ENCODE data around the gene MBTPS1.

The MBTPS1 gene

GRCh38 chr16:84059946-84060901, 56.5 kb downstream of the MBTPS1 start:
- no peak for DNase-seq (ENCODE audit: low read depth in 1 of 2, low spot score in 1 of 2)
- no peak for TF ChIP-seq JUND (IDR thresholded peaks at IDR 0.05; ENCODE audit: low read depth)
- in situ Hi-C loops (cut with HindIII; ENCODE audit: low pct_unique_long_range_greater_than_20kb, low sequenced_read_pairs), result no loop called here

DNA sequence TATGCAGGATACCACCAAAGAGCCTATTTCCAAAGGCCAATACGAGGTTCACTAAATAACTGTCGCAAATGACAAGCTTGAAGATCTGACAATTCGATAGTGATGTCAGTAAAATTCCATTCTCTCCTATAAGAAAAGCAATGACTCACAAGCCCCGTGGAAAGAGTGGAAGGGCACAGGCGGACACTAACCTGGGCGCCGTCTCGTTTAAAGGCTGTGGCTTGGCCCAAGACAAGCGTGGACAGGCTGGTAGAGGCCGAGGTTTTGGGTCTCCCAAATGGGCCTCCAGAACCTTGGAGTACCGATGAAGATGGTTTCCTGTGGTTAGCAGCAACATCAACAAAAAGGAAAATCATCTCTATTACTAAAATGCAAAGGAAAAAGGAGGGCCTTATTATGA, 57.6 kb downstream of the MBTPS1 start:
- no peak for DNase-seq (ENCODE audit: low read depth in 1 of 2, low spot score in 1 of 2)
- TF ChIP-seq JUND (IDR thresholded peaks at IDR 0.05; ENCODE audit: low read depth), result no peak
- in situ Hi-C loops (cut with HindIII; ENCODE audit: low pct_unique_long_range_greater_than_20kb, low sequenced_read_pairs), result no loop called here

- no peak for DNase-seq (ENCODE audit: low read depth in 1 of 2, low spot score in 1 of 2)
- in situ Hi-C loops (cut with HindIII; ENCODE audit: low pct_unique_long_range_greater_than_20kb, low sequenced_read_pairs), result no loop called here
- TF ChIP-seq JUND (IDR thresholded peaks at IDR 0.05; ENCODE audit: low read depth), result no peak
Observed at GRCh38 chr16:84058664-84059063, 58.1 kb downstream of the MBTPS1 start.

- in situ Hi-C loops (cut with HindIII; ENCODE audit: low pct_unique_long_range_greater_than_20kb, low sequenced_read_pairs), result no loop called here
- no peak for TF ChIP-seq JUND (IDR thresholded peaks at IDR 0.05; ENCODE audit: low read depth)
- DNase-seq (ENCODE audit: low read depth in 1 of 2, low spot score in 1 of 2), result no peak
Observed at GRCh38 chr16:84058211-84058610, 58.5 kb downstream of the MBTPS1 start.

- in situ Hi-C loops (cut with HindIII; ENCODE audit: low pct_unique_long_range_greater_than_20kb, low sequenced_read_pairs), result no loop called here
- no peak for DNase-seq (ENCODE audit: low read depth in 1 of 2, low spot score in 1 of 2)
- TF ChIP-seq JUND (IDR thresholded peaks at IDR 0.05; ENCODE audit: low read depth), result no peak
Observed at GRCh38 chr16:84056933-84057332, 59.8 kb downstream of the MBTPS1 start.

DNA sequence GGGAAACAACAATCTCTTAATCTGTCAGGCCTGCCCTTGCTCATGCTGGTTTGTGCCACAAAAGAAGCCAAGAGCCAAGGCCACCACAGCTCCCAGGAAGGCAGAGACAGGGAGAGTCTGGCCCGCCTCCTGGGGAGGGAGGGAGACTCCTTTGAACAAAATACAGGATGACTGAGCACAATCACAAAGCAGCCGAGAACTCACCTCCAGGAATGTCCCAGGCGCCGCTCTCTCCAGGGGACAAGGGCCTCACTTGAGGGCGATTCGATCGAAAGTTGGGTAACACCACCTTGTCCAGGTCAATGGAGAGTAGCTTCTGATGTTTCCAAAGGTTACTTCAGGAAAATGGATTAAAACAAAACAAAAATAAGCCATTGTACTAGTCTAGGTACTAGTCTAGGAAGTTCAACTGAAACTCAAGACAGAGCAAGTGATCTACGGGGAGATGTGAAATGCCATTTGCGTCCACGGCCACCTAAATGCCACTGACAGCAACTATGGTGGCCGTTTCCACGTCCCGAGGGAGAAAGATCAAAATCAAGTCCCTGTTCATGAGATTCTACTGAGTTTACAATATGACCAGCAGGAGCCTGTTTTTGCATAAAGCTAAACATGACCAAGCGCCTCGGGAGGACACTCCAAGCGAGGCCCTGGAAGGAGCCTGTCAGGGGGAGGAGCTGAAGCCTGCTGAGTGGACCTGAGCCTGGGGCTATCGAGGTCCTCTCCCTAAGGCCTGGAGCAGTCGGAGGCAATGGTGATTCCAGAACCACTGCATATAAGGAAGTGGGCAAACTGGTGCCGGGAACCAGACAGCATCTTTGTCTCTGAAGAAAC, 60.7 kb downstream of the MBTPS1 start:
- in situ Hi-C loops (cut with HindIII; ENCODE audit: low pct_unique_long_range_greater_than_20kb, low sequenced_read_pairs), result no loop called here
- DNase-seq (ENCODE audit: low read depth in 1 of 2, low spot score in 1 of 2), result no peak
- no peak for TF ChIP-seq JUND (IDR thresholded peaks at IDR 0.05; ENCODE audit: low read depth)

DNA sequence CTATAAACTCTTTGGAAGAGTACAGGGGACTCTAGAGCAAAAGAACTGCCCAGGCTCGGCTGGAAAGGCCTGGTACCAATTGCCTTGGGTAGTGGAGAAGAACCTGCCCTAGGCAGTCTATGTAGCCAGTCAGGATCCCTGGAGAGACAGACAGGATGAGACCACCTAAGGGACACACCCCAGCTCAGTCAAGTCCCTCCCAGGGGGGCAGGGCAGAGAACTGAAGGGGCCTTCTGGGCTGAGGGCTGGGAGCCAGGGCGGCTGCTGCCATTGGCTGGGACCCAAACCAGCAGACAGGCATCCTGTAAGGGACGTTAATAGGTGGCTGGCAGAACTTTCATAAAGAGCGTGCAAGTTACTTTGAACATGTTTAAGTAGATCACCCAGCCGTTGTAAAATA, 61.4 kb downstream of the MBTPS1 start:
- DNase-seq (ENCODE audit: low read depth in 1 of 2, low spot score in 1 of 2), result no peak
- in situ Hi-C loops (cut with HindIII; ENCODE audit: low pct_unique_long_range_greater_than_20kb, low sequenced_read_pairs), result no loop called here

DNA sequence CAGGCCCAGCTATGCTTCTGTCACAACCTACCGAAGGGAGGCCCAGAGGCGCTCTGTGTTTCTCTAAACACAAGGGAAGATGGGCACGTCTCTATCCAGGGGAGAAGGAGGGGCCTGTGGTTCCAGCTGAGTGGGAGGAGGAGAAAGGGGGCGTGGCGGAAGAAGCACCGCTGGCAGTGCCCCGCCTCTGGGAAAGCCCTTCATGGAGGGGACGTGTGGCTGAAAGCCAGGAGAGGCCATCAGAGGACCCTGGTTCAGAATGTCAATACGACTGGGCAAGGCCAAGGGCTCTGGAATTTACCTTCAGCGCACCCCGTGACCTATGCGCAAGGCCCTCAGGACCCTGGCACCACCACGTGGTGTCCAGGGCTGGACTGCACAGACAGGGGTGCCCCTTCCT, 61.8 kb downstream of the MBTPS1 start:
- DNase-seq (ENCODE audit: low read depth in 1 of 2, low spot score in 1 of 2), result no peak
- no peak for TF ChIP-seq JUND (IDR thresholded peaks at IDR 0.05; ENCODE audit: low read depth)
- in situ Hi-C loops (cut with HindIII; ENCODE audit: low pct_unique_long_range_greater_than_20kb, low sequenced_read_pairs), result no loop called here

More for the DNA sequence above, 61.4 kb downstream of the MBTPS1 start:
- no peak for TF ChIP-seq JUND (IDR thresholded peaks at IDR 0.05; ENCODE audit: low read depth)

DNA sequence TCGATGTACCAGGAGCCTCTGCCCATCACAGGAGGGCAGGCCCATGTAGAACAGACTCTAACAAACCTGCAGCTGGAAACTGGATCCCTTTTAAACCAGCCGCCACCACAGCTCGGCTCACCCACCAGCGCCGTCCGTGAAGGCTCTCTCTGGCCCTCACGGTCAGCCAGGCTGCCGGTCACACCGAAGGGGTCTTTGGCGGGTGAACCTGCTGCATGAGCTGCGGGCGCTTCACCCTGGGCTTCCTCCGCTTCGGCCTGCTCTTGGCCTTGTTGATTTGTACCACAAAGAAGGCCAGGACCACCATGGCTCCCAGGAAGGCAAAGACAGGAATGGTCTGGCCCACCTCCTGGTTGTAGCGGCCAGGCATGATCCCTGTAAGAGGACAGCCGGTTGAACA, 62.5 kb downstream of the MBTPS1 start:
- no peak for TF ChIP-seq JUND (IDR thresholded peaks at IDR 0.05; ENCODE audit: low read depth)
- DNase-seq (ENCODE audit: low read depth in 1 of 2, low spot score in 1 of 2), result no peak
- in situ Hi-C loops (cut with HindIII; ENCODE audit: low pct_unique_long_range_greater_than_20kb, low sequenced_read_pairs), result no loop called here

- in situ Hi-C loops (cut with HindIII; ENCODE audit: low pct_unique_long_range_greater_than_20kb, low sequenced_read_pairs), result no loop called here
- TF ChIP-seq JUND (IDR thresholded peaks at IDR 0.05; ENCODE audit: low read depth), result no peak
- DNase-seq (ENCODE audit: low read depth in 1 of 2, low spot score in 1 of 2), result no peak
Observed at GRCh38 chr16:84053237-84053636, 63.5 kb downstream of the MBTPS1 start.

DNA sequence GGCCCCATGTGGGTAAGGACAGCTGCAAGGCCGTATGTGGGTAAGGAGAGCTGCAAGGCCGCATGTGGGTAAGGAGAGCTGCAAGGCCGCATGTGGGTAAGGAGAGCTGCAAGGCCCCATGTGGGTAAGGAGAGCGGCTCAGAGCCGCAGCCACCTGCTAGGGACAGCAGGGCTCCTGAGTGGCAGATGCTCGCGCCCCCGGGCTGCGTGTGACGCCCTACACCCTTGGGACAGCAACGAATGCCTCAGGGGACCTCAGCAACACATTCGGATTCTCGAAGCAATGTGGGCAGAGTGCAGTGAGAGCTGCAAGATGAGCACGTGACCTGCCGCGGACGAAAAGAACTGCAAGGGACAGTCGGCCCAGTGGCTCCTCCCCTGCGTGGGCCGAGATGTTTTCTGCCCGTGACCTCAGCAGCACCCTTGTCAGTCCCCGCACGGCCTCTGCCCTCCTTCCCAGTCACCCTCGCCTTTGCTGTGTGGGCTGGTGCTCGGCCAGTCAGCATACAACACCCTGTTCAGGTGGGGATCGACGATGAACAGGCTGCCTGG, 64.6 kb downstream of the MBTPS1 start:
- TF ChIP-seq JUND (IDR thresholded peaks at IDR 0.05; ENCODE audit: low read depth), result no peak
- in situ Hi-C loops (cut with HindIII; ENCODE audit: low pct_unique_long_range_greater_than_20kb, low sequenced_read_pairs), result no loop called here
- no peak for DNase-seq (ENCODE audit: low read depth in 1 of 2, low spot score in 1 of 2)

- TF ChIP-seq JUND (IDR thresholded peaks at IDR 0.05; ENCODE audit: low read depth), result no peak
- no peak for DNase-seq (ENCODE audit: low read depth in 1 of 2, low spot score in 1 of 2)
- in situ Hi-C loops (cut with HindIII; ENCODE audit: low pct_unique_long_range_greater_than_20kb, low sequenced_read_pairs), result no loop called here
Observed at GRCh38 chr16:84050316-84050715, 66.4 kb downstream of the MBTPS1 start.
